GM12865 (cell line): ENCODE measurements around the gene KLRB1.

Experiments used
- DNase-seq: peaks from one replicate; pipeline ENCODE4 v3.0.0; 2010; ENCODE audit warnings: low read depth
- H3K4me3 ChIP-seq: 2 replicates; pipeline ENCODE4 v1.5.1; 2011; ENCODE audit warnings: mild to moderate bottlenecking, low read depth, low read length, control low read depth
- CTCF ChIP-seq: IDR thresholded peaks from 2 replicates; pipeline ENCODE4 v1.5.1; 2011; ENCODE audit warnings: low read length, control low read depth, low read depth, inconsistent platforms; ENCODE audit not compliant: insufficient read depth; ENCODE audit errors: missing control alignments

The KLRB1 gene

DNA sequence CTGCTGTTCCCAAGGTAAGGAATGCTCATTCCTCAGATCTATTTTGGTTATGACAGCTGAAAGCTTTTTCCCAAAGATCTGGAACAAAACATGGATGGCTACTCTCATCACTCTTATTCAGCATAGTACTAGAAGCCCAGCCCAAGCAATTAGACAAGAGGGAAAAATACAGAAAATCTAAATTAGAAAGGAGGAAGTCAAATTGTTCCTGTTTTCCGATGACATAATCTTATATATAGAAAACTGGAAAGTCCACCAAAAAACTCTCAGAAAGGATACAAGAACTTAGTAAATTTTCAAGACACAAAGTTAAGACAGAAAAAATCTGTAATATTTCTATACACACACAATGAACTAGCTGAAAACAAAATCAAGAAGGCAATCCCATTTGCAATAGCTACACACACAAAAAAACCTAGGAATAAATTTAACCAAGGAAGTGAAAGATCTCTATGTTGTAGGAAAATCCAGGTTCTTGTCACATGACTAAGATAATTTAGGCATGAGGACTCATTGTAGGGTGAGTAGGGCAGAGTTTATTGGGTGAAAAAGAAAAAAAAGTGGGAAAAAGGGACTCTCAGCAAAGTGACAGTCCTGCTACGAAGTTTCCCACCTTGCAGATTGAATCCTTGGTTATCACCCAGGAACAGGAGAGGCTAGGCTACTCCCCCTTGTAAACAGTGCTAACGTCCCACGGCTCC, 28.6 kb upstream of the KLRB1 start:
- H3K4me3 ChIP-seq, result no peak overlapping the region
- no peak for DNase-seq
- no peak for TF ChIP-seq CTCF

DNA sequence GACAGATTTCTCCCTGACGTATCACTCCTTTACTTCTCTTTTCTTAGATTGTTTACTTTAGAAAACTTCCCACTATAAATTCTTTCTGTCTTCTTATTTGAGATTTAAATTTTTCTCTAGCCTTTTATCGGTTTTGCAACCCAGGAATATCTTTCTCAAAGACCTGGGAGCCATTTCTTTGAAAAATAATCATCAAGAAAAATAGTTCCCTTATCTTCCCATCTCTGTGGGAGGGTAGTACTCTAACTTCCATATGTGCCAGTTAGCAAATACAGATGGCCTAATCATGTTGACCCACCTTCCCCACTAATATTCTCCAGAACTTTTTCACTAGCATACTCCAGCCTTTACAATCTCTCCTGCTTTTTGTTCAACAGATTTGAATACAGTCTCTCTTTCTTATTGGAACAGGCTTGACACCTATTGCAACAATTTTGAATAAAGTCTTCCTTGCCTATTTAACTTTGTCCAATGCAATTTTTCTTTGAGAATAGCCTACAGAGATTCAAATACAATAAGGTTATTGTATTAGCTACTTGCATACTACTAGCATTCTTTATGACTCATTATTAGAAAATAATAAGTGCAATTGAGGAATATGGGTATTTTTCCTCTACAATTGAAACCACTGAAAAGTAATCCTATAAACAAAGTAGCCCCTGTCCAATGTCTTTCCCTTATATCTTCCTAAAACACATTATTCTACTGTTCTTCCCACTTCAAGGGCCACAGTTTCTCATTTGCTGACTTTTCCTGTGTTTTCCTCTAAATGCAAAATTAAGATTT, 27.4 kb upstream of the KLRB1 start:
- DNase-seq, result no peak
- no peak for TF ChIP-seq CTCF
- no peak overlapping the region for H3K4me3 ChIP-seq

DNA sequence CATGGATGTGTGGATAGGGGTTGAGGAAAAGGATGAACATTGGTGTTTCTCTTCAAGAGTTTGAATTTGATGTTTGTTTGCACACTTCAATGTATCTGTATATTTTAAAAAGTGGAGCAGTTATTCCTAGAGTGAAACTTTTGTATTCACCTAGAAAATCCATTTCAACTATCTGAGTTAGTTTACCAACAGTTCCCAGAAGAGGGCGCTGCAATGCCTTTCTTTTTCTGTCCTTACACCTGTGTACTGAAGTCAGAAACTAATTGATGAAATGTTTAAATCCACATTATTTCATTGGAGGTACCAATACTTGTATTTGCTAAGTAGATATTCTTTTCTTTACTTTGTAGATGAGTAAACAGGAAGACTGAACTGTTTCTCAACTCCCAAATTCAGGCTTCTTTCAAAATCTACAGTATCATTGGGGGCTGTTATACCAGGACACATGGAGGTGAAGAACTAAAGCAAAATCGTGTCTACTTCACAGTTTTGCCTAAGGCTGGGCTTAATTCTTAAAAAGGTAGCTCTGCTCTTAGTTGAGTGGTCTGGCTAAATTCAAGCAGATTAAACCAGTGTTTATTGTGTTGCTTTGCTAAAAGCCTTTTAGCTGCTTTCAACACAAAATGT, 26.6 kb upstream of the KLRB1 start:
- TF ChIP-seq CTCF, result peak; percentile 62
- DNase-seq, result peak; percentile 79

DNA sequence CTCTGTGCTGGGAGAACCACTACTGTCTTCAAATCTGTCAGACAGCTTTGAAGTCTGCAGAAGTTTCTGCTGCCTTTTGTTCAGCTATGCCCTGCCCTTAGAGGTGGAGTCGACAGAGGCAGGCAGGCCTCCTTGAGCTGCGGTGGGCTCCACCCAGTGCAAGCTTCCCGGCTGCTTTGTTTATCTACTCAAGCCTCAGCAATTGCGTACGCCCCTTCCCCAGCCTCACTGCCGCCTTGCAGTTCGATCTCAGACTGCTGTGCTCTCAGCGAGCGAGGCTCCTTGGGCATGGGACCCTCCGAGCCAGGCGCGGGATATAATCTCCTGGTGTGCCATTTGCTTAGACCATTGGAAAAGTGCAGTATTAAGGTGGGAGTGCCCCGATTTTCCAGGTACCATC, 25.1 kb upstream of the KLRB1 start:
- TF ChIP-seq CTCF, result no peak
- no peak overlapping the region for H3K4me3 ChIP-seq
- no peak for DNase-seq

More for the DNA sequence above, 26.6 kb upstream of the KLRB1 start:
- no peak overlapping the region for H3K4me3 ChIP-seq

- TF ChIP-seq CTCF, result no peak
- no peak for DNase-seq
- no peak overlapping the region for H3K4me3 ChIP-seq
Measured at GRCh38 chr12:9626821-9627220, 19.1 kb upstream of the KLRB1 start.

DNA sequence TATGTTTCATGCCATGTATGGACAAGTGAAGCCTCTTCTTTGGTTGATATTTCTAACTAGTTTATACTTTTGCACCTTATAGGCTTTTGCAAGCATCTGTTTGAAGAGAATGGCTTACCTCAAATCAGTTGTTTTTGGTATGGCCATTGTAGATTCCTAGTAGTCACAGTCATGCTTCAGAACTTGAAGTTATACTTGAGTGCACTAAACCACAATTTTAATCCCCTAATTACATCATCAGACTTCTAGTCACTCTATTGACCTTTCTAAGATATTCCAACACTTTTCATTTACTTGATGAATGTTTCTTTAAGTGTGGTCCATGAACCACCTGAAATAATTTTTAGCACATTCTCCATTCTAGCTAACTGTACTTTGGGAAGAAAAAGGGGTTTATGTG, 18.6 kb upstream of the KLRB1 start:
- H3K4me3 ChIP-seq, result no peak overlapping the region
- TF ChIP-seq CTCF, result no peak
- DNase-seq, result no peak
